H1 (cell line): Measurements from ENCODE around the gene ERVMER34-1. TPM values are rescaled to one million over a fixed set of nuclear protein-coding genes. Genes with fewer than 3 reads are reported as not detected.

Experiments
- CTCF ChIA-PET: fragments of 300-600 bp; sonication (Branson Sonifier 250); formaldehyde crosslinking; loops from one replicate; lab custom pipeline; 2021; ENCODE audit not compliant: partially characterized antibody; lab: Charles Lee
- POLR2A ChIA-PET: fragments of 300-600 bp; sonication (Branson Sonifier 250); formaldehyde crosslinking; loops from one replicate; lab custom pipeline; 2021; ENCODE audit warnings: inconsistent platforms; ENCODE audit not compliant: partially characterized antibody; lab: Charles Lee
- DNase-seq, 2 experiments: peaks; one replicate each; pipeline versions ENCODE4 v3.0.0 to v3.0.0-alpha.2; 2010 to 2022; ENCODE audit warnings: low spot score in 2 of 2, low read depth in 1 of 2, mixed read lengths in 1 of 2
- FAIRE-seq: peaks from 2 replicates; lab custom pipeline; 2011; peaks lifted over from hg19 to GRCh38; lab: Jason Lieb, UNC
- H2AFZ ChIP-seq: 2 replicates; pipeline ENCODE4 v1.8.1; 2012; ENCODE audit warnings: low read length, inconsistent platforms
- H2AK5ac ChIP-seq: 2 replicates; pipeline ENCODE4 v1.6.1; 2013; ENCODE audit warnings: low read depth, low read length
- H2BK120ac ChIP-seq: replicated peaks from 2 replicates; pipeline ENCODE3; 2013; ENCODE audit warnings: low read depth, low read length, inconsistent platforms
- H2BK12ac ChIP-seq: 2 replicates; pipeline ENCODE4 v1.6.1; 2013; ENCODE audit warnings: low read depth, low read length
- H2BK15ac ChIP-seq: 2 replicates; pipeline ENCODE4 v1.6.1; 2013; ENCODE audit warnings: low read length
- H2BK20ac ChIP-seq: 2 replicates; pipeline ENCODE4 v1.6.1; 2013; ENCODE audit warnings: low read length
- H2BK5ac ChIP-seq: 2 replicates; pipeline ENCODE4 v1.6.1; 2013; ENCODE audit warnings: low read depth, low read length
- H3K14ac ChIP-seq: 2 replicates; pipeline ENCODE4 v1.6.1; 2013; ENCODE audit warnings: inconsistent platforms; ENCODE audit not compliant: insufficient read length
- H3K18ac ChIP-seq: 2 replicates; pipeline ENCODE4 v1.6.1; 2013; ENCODE audit warnings: low read length; ENCODE audit errors: extremely low read depth
- H3K23ac ChIP-seq: 2 replicates; pipeline ENCODE4 v1.6.1; 2013; ENCODE audit warnings: inconsistent platforms; ENCODE audit not compliant: insufficient read length
- H3K23me2 ChIP-seq: 2 replicates; pipeline ENCODE4 v1.6.1; 2013; ENCODE audit warnings: low read depth, low read length
- H3K27ac ChIP-seq: 2 replicates; pipeline ENCODE4 v1.6.1; 2011; ENCODE audit warnings: low read depth, low read length, inconsistent platforms
- H3K27me3 ChIP-seq, 4 experiments: replicated peaks in 1 of 4; 1 replicate in 1 of 4; 2 replicates in 3 of 4; pipeline versions ENCODE4 v1.6.1 to v1.8.1; 2011 to 2013; ENCODE audit warnings: low read length in 3 of 4, mild to moderate bottlenecking in 3 of 4, inconsistent platforms in 2 of 4, mixed read lengths in 2 of 4, moderate library complexity in 1 of 4; ENCODE audit not compliant: control insufficient read depth in 3 of 4, insufficient read depth in 3 of 4; ENCODE audit errors: extremely low read depth in 1 of 4
- H3K36me3 ChIP-seq, 4 experiments: 2 replicates each; pipeline versions ENCODE4 v1.6.1 to v1.8.1; 2011 to 2013; ENCODE audit warnings: mild to moderate bottlenecking in 4 of 4, low read length in 3 of 4, moderate library complexity in 2 of 4, control low read depth in 1 of 4, inconsistent platforms in 1 of 4; ENCODE audit not compliant: insufficient read depth in 4 of 4, control insufficient read depth in 2 of 4
- H3K4ac ChIP-seq: replicated peaks from 2 replicates; pipeline ENCODE3; 2013; ENCODE audit warnings: low read length, low read depth, mixed read lengths, inconsistent platforms; ENCODE audit not compliant: insufficient read length
- H3K4me1 ChIP-seq, 4 experiments: replicated peaks in 1 of 4; 1 replicate in 1 of 4; 2 replicates in 3 of 4; pipeline versions ENCODE4 v1.6.1 to v1.8.1; 2011 to 2013; ENCODE audit warnings: low read length in 3 of 4, inconsistent platforms in 2 of 4, mixed read lengths in 1 of 4; ENCODE audit not compliant: insufficient read depth in 4 of 4, control insufficient read depth in 3 of 4
- H3K4me2 ChIP-seq, 2 experiments: 2 replicates each; pipeline versions ENCODE4 v1.6.1 to v1.8.1; 2011 to 2013; ENCODE audit warnings: low read depth in 2 of 2, low read length in 2 of 2, control low read depth in 1 of 2, inconsistent platforms in 1 of 2, mild to moderate bottlenecking in 1 of 2; ENCODE audit not compliant: insufficient read depth in 1 of 2
- H3K4me3 ChIP-seq, 4 experiments: fragments of 200-600, 300-600 bp in 1 of 4; sonication (generic), shearing (Covaris generic), sonication (Bioruptor Twin) in 1 of 4; 2 replicates each; pipeline versions ENCODE4 v1.5.1 to v1.8.1; 2011 to 2016; ENCODE audit warnings: low read length in 4 of 4, low read depth in 3 of 4, control low read depth in 2 of 4, inconsistent platforms in 2 of 4, mild to moderate bottlenecking in 2 of 4, mixed read lengths in 1 of 4, moderate library complexity in 1 of 4; ENCODE audit not compliant: insufficient read depth in 2 of 4; ENCODE audit errors: extremely low read depth in 1 of 4
- H3K56ac ChIP-seq: replicated peaks from 2 replicates; pipeline ENCODE3; 2013; ENCODE audit warnings: low read depth, mild to moderate bottlenecking, mixed read lengths, low read length, inconsistent platforms; ENCODE audit not compliant: insufficient read length
- H3K79me1 ChIP-seq: 2 replicates; pipeline ENCODE4 v1.6.1; 2013; ENCODE audit warnings: low read depth, low read length, control low read depth
- H3K79me2 ChIP-seq, 2 experiments: 2 replicates each; pipeline versions ENCODE4 v1.6.1 to v1.8.1; 2012 to 2013; ENCODE audit warnings: low read length in 2 of 2, mild to moderate bottlenecking in 2 of 2, inconsistent platforms in 1 of 2; ENCODE audit not compliant: insufficient read depth in 2 of 2, control insufficient read depth in 1 of 2
- H3K9ac ChIP-seq, 4 experiments: replicated peaks in 1 of 4; 1 replicate in 1 of 4; 2 replicates in 3 of 4; pipeline versions ENCODE4 v1.6.1 to v1.8.1; 2011 to 2013; ENCODE audit warnings: low read depth in 3 of 4, low read length in 3 of 4, control low read depth in 2 of 4, mild to moderate bottlenecking in 2 of 4, moderate library complexity in 2 of 4, inconsistent platforms in 1 of 4; ENCODE audit errors: extremely low read depth in 1 of 4
- H3K9me3 ChIP-seq, 2 experiments: 2 replicates each; pipeline versions ENCODE4 v1.6.1 to v1.8.1; 2012 to 2013; ENCODE audit warnings: mild to moderate bottlenecking in 2 of 2, moderate library complexity in 2 of 2, control low read depth in 1 of 2, inconsistent platforms in 1 of 2, low read depth in 1 of 2, low read length in 1 of 2, mixed read lengths in 1 of 2; ENCODE audit not compliant: insufficient read depth in 2 of 2
- H4K20me1 ChIP-seq, 2 experiments: replicated peaks in 1 of 2; 2 replicates each; pipeline versions ENCODE3 to v1.8.1; 2011 to 2013; ENCODE audit warnings: inconsistent platforms in 2 of 2, low read length in 2 of 2, mild to moderate bottlenecking in 1 of 2; ENCODE audit not compliant: insufficient read depth in 2 of 2, control insufficient read depth in 1 of 2
- H4K5ac ChIP-seq: 2 replicates; pipeline ENCODE4 v1.6.1; 2013; ENCODE audit warnings: low read length, low read depth, mixed read lengths, inconsistent platforms; ENCODE audit not compliant: insufficient read length
- H4K8ac ChIP-seq: 2 replicates; pipeline ENCODE4 v1.8.0; 2013; ENCODE audit warnings: mild to moderate bottlenecking, moderate library complexity, low read length, inconsistent platforms; ENCODE audit not compliant: insufficient read depth; ENCODE audit errors: extremely low read depth
- H4K91ac ChIP-seq: replicated peaks from 2 replicates; pipeline ENCODE3; 2013; ENCODE audit warnings: low read length, mixed read lengths, inconsistent platforms; ENCODE audit not compliant: insufficient read length
- CHD1 ChIP-seq: IDR thresholded peaks from 2 replicates; pipeline ENCODE4 v1.6.1; 2012; ENCODE audit warnings: low read depth, low read length, improper control_type of control experiment
- polyA plus RNA-seq, 7 experiments: library from polyadenylated mRNA; depleted of rRNA in 3 of 7; stranded (reverse) in 5 of 7; unstranded in 2 of 7; fragments of >200 nt in 5 of 7; fragments of 200-250 nt in 2 of 7; gene quantifications; 1 replicate in 5 of 7; 2 replicates in 1 of 7; 4 replicates in 1 of 7; pipeline versions ENCODE4 v1.2.1 to v1.2.3, GENCODE V29; 2011 to 2013; ENCODE audit warnings: missing spikeins in 2 of 7, mixed read lengths in 2 of 7
- total RNA-seq: library from RNA; stranded (reverse); fragmentation: NEBNext Ultra II Directional; extraction: Animal tissue kit (Norgen Biotek cat#: 25700); gene quantifications from 2 replicates; pipeline ENCODE4 v1.2.1, GENCODE V29; 2021

Gene ERVMER34-1
- total and polyA plus RNA-seq, 2 of the 8 experiments (the other 6 are each of a cell fraction or from before 2014, with no cell fraction given) = 14.2 to 34.3 TPM

DNA sequence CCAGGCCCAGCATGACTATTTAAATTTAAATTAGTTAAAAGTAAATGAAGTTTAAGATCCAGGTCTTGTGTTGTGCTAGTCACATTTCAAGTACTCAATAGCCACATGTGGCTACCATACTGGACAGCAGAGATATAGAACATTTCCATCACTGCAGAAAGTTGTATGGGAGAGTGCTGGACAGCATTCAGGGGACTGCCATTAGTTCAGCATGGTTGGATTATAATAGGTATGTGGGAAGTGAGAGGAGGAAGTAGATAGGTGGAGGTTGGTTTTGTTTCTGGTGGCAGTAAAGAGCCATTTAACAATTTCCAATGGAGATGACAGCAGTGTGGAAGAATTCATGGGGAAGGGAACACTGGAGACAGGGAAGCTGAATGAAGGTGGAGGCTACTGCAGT lies 42.1 kb downstream of the ERVMER34-1 start:
- no peak for FAIRE-seq
- CTCF ChIA-PET = interaction anchor here (1.0 to 1.7 kb wide), 3 partner anchors 163 to 276 kb away, joined by 5 to 6 read pairs (median 6); no protein-coding TSS in a partner anchor

More for the DNA sequence above, 42.1 kb downstream of the ERVMER34-1 start:
- Histone ChIP-seq H4K20me1 (peaks cover 0 to 5% of the 10 kb centered on the region in 2 experiments), H3K4me3 (no peak overlapping the region), H2BK120ac (no peak overlapping the region), H3K4me2 (no peak overlapping the region), H3K23ac (no peak overlapping the region), H3K23me2 (peaks cover 16% of the 10 kb centered on the region), H3K27ac (no peak overlapping the region), H3K27me3 (no peaks in the 10 kb centered on the region), H4K8ac (no peak overlapping the region), H3K36me3 (peaks cover 4 to 13% (median 11%) of the 10 kb centered on the region in 4 experiments; a peak in 7 of 8 replicates), H3K14ac (no peak overlapping the region), H2AFZ (no peak overlapping the region), H3K9ac (no peak overlapping the region), H2BK20ac (no peak overlapping the region), H4K91ac (no peak overlapping the region), H2AK5ac (no peak overlapping the region), H3K79me1 (peaks cover 5% of the 10 kb centered on the region; the same call in 1 of the 2 replicates), H2BK5ac (no peak overlapping the region), H3K9me3 (no peaks in the 10 kb centered on the region), H3K18ac (peak overlapping the region; percentile 9; the same call in 1 of the 2 replicates)
- DNase-seq = no peak
- POLR2A ChIA-PET = interaction anchor here (1.0 to 2.9 kb wide), 6 partner anchors 9 to 156 kb away, joined by 3 to 15 read pairs (median 3); no protein-coding TSS in a partner anchor
- no peak for TF ChIP-seq CHD1
- TF ChIP-seq, all 59 proteins: peak for 0
- H2BK12ac ChIP-seq = no peak overlapping the region; the same call in 1 of the 2 replicates
- peaks cover 4 to 17% of the 10 kb centered on the region in 2 experiments; a peak in 3 of 4 replicates for H3K79me2 ChIP-seq
- peaks cover 3 to 8% (median 6%) of the 10 kb centered on the region in 4 experiments; a peak in 6 of 7 replicates for H3K4me1 ChIP-seq
- H2BK15ac ChIP-seq = peak overlapping the region; percentile 72; the same call in 1 of the 2 replicates
- no peak overlapping the region for H3K4ac ChIP-seq
- no peak overlapping the region for H3K56ac ChIP-seq
- H4K5ac ChIP-seq = no peak overlapping the region
